Stimulated activated CD4-positive, alpha-beta T cell treated with anti-CD3 and anti-CD28 coated beads, Interleukin-12 subunit alpha, Interleukin-12 subunit beta, amount 100 ng/mL, for 4 hours (primary cell): ENCODE data around the gene CALML5.

Source experiments
- DNase-seq: peaks from one replicate; pipeline ENCODE4 v3.0.0-alpha.2; 2020

Gene CALML5

GRCh38 chr10:5498791-5499492 lies 428 bp downstream of the CALML5 start:
- DNase-seq = no peak

GRCh38 chr10:5497948-5498730 lies 1.2 kb downstream of the CALML5 start:
- DNase-seq = no peak

- no peak for DNase-seq
Measured at GRCh38 chr10:5497289-5497688, 2.1 kb downstream of the CALML5 start.

GRCh38 chr10:5496261-5497250 lies 2.8 kb downstream of the CALML5 start:
- no peak for DNase-seq

- DNase-seq = no peak
Measured at GRCh38 chr10:5494611-5495010, 4.8 kb downstream of the CALML5 start.

- DNase-seq = no peak
Measured at GRCh38 chr10:5493691-5494090, 5.7 kb downstream of the CALML5 start.

- DNase-seq = no peak
Measured at GRCh38 chr10:5492929-5493576, 6.3 kb downstream of the CALML5 start.

GRCh38 chr10:5492322-5492855 lies 7.0 kb downstream of the CALML5 start:
- no peak for DNase-seq

- no peak for DNase-seq
Measured at GRCh38 chr10:5491477-5491876, 7.9 kb downstream of the CALML5 start.

GRCh38 chr10:5490698-5491464 lies 8.5 kb downstream of the CALML5 start:
- DNase-seq = no peak

- DNase-seq = no peak
Measured at GRCh38 chr10:5490032-5490431, 9.3 kb downstream of the CALML5 start.

- no peak for DNase-seq
Measured at GRCh38 chr10:5488272-5489161, 10.9 kb downstream of the CALML5 start.

- no peak for DNase-seq
Measured at GRCh38 chr10:5486853-5487235, 12.5 kb downstream of the CALML5 start.

GRCh38 chr10:5485948-5486852 lies 13.2 kb downstream of the CALML5 start:
- DNase-seq = no peak

- no peak for DNase-seq
Measured at GRCh38 chr10:5485290-5485689, 14.1 kb downstream of the CALML5 start.

GRCh38 chr10:5484205-5484604 lies 15.2 kb downstream of the CALML5 start:
- DNase-seq = no peak

- no peak for DNase-seq
Measured at GRCh38 chr10:5482016-5482415, 17.4 kb downstream of the CALML5 start.

GRCh38 chr10:5481121-5481520 lies 18.2 kb downstream of the CALML5 start:
- DNase-seq = no peak

- DNase-seq = no peak
Measured at GRCh38 chr10:5480162-5480941, 19.0 kb downstream of the CALML5 start.
